Stimulated activated memory B cell treated with anti-CD40 and anti-IgM and Interleukin-4, amounts not matched to agents 10 μg/mL and 1 μg/mL and 100 μg/mL, for 72 hours (primary cell): ENCODE measurements around the gene KRT84.

Source experiments
- ATAC-seq: fragments of 150-1000 bp; cut with Tn5 transposase; 2 replicates; pipeline ENCODE4 v1.10.0; 2021
- H3K27ac Mint-ChIP-seq: one replicate; pipeline ENCODE4 v1.8.0; 2022; ENCODE audit warnings: mild to moderate bottlenecking, mixed read lengths
- H3K27me3 Mint-ChIP-seq: one replicate; pipeline ENCODE4 v1.8.0; 2022; ENCODE audit warnings: mixed read lengths
- H3K36me3 Mint-ChIP-seq: one replicate; pipeline ENCODE4 v1.8.0; 2022; ENCODE audit warnings: mixed read lengths
- H3K4me1 Mint-ChIP-seq: one replicate; pipeline ENCODE4 v1.8.0; 2022; ENCODE audit warnings: mixed read lengths
- H3K4me3 Mint-ChIP-seq: one replicate; pipeline ENCODE4 v1.8.0; 2022; ENCODE audit warnings: mild to moderate bottlenecking, moderate library complexity, mixed read lengths
- H3K9me3 Mint-ChIP-seq: one replicate; pipeline ENCODE4 v1.8.0; 2022; ENCODE audit warnings: mixed read lengths

Gene KRT84

GRCh38 chr12:52401526-52401925 lies 16.1 kb upstream of the KRT84 start:
- H3K9me3 Mint-ChIP-seq: no peaks in the 10 kb centered on the region
- no peak for ATAC-seq
- H3K4me1 Mint-ChIP-seq: no peaks in the 10 kb centered on the region
- H3K27me3 Mint-ChIP-seq: peaks cover 48% of the 10 kb centered on the region
- H3K36me3 Mint-ChIP-seq: no peaks in the 10 kb centered on the region
- no peak overlapping the region for H3K27ac Mint-ChIP-seq
- H3K4me3 Mint-ChIP-seq: no peak overlapping the region

- no peak overlapping the region for H3K27ac Mint-ChIP-seq
- no peaks in the 10 kb centered on the region for H3K9me3 Mint-ChIP-seq
- peaks cover 55% of the 10 kb centered on the region for H3K27me3 Mint-ChIP-seq
- no peaks in the 10 kb centered on the region for H3K4me1 Mint-ChIP-seq
- H3K36me3 Mint-ChIP-seq: no peaks in the 10 kb centered on the region
- no peak overlapping the region for H3K4me3 Mint-ChIP-seq
- no peak for ATAC-seq
Measured at GRCh38 chr12:52400906-52401305, 15.5 kb upstream of the KRT84 start.

DNA sequence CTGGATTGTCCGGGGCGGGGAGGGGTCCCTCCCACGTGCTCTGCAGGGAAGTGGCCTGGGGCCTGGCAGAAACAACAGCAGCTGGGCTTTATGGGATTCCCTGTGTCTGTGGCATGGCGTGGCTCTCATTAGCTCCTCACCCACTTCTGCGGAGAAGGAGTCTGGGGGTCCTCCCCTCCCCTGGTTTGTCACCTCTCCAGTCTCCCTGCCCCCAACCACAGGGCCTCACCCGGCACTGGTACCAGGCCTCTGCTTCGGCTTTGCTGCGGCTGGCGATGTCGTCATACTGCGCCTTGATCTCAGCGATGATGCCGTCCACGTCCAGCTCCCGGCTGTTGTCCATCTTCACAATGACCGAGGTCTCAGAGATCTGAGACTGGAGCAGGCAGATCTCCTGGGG lies 14.3 kb upstream of the KRT84 start:
- Mint-ChIP-seq H3K36me3 (no peaks in the 10 kb centered on the region), H3K27me3 (peaks cover 59% of the 10 kb centered on the region), H3K4me1 (no peaks in the 10 kb centered on the region), H3K27ac (no peak overlapping the region), H3K9me3 (no peaks in the 10 kb centered on the region), H3K4me3 (no peak overlapping the region)
- no peak for ATAC-seq

- H3K27me3 Mint-ChIP-seq: peaks cover 62% of the 10 kb centered on the region
- H3K9me3 Mint-ChIP-seq: no peaks in the 10 kb centered on the region
- no peak overlapping the region for H3K27ac Mint-ChIP-seq
- no peak overlapping the region for H3K4me3 Mint-ChIP-seq
- no peaks in the 10 kb centered on the region for H3K36me3 Mint-ChIP-seq
- no peak for ATAC-seq
- H3K4me1 Mint-ChIP-seq: no peaks in the 10 kb centered on the region
Measured at GRCh38 chr12:52398176-52398575, 12.7 kb upstream of the KRT84 start.

GRCh38 chr12:52396656-52397055 lies 11.2 kb upstream of the KRT84 start:
- Mint-ChIP-seq H3K4me3 (no peak overlapping the region), H3K27ac (no peak overlapping the region), H3K4me1 (no peaks in the 10 kb centered on the region), H3K36me3 (no peaks in the 10 kb centered on the region), H3K9me3 (no peaks in the 10 kb centered on the region), H3K27me3 (peaks cover 52% of the 10 kb centered on the region)
- ATAC-seq: no peak

- Mint-ChIP-seq H3K36me3 (no peaks in the 10 kb centered on the region), H3K4me3 (no peak overlapping the region), H3K4me1 (no peaks in the 10 kb centered on the region), H3K27me3 (peaks cover 49% of the 10 kb centered on the region), H3K9me3 (no peaks in the 10 kb centered on the region), H3K27ac (no peak overlapping the region)
- no peak for ATAC-seq
Measured at GRCh38 chr12:52395761-52396434, 10.4 kb upstream of the KRT84 start.

DNA sequence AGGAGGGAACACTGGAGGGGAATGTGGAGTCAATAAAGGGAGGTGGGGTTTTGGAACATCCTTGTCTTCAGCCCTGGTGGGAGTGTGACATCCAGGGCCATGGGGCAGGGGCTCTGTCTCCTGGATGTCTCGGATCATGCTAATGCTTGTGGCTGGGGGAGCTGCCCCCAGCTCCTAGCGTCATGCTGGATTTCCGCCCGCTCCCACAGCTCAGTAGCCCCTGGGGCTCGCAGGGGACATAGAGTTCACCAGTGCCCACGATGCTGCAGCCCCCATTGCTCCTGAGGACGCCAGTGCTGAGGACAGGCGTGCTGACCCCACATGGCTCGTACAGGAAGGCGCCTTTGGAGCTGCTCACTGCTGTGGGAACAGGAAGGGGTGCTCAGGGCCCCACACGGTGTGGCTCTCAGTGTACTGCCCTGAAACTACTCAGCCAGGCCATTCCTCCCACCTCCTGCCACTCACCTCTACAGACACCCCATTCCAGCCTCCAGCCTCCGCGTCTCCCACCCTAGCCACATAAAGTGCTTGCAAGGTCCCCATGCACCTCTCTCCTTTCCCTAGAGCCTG lies 9.5 kb upstream of the KRT84 start:
- H3K27ac Mint-ChIP-seq: no peak overlapping the region
- ATAC-seq: no peak
- H3K27me3 Mint-ChIP-seq: peaks cover 39% of the 10 kb centered on the region
- no peaks in the 10 kb centered on the region for H3K4me1 Mint-ChIP-seq
- no peaks in the 10 kb centered on the region for H3K36me3 Mint-ChIP-seq
- H3K4me3 Mint-ChIP-seq: no peak overlapping the region
- no peaks in the 10 kb centered on the region for H3K9me3 Mint-ChIP-seq

GRCh38 chr12:52392465-52393007 lies 7.1 kb upstream of the KRT84 start:
- Mint-ChIP-seq H3K9me3 (no peaks in the 10 kb centered on the region), H3K4me1 (no peaks in the 10 kb centered on the region), H3K27me3 (peaks cover 35% of the 10 kb centered on the region), H3K27ac (no peak overlapping the region), H3K4me3 (no peak overlapping the region), H3K36me3 (no peaks in the 10 kb centered on the region)
- no peak for ATAC-seq

GRCh38 chr12:52391618-52392002 lies 6.2 kb upstream of the KRT84 start:
- H3K9me3 Mint-ChIP-seq: no peaks in the 10 kb centered on the region
- no peaks in the 10 kb centered on the region for H3K36me3 Mint-ChIP-seq

GRCh38 chr12:52390739-52391617 lies 5.5 kb upstream of the KRT84 start:
- Mint-ChIP-seq H3K4me3 (no peak overlapping the region), H3K27ac (no peak overlapping the region), H3K9me3 (no peaks in the 10 kb centered on the region), H3K36me3 (no peaks in the 10 kb centered on the region), H3K27me3 (peaks cover 20% of the 10 kb centered on the region), H3K4me1 (no peaks in the 10 kb centered on the region)
- ATAC-seq: no peak

More at GRCh38 chr12:52391618-52392002, 6.2 kb upstream of the KRT84 start:
- no peak for ATAC-seq
- Mint-ChIP-seq H3K4me1 (no peaks in the 10 kb centered on the region), H3K27ac (no peak overlapping the region), H3K27me3 (peaks cover 27% of the 10 kb centered on the region), H3K4me3 (no peak overlapping the region)

- H3K4me1 Mint-ChIP-seq: no peaks in the 10 kb centered on the region
- H3K27ac Mint-ChIP-seq: no peak overlapping the region
- no peaks in the 10 kb centered on the region for H3K36me3 Mint-ChIP-seq
- ATAC-seq: no peak
- H3K9me3 Mint-ChIP-seq: no peaks in the 10 kb centered on the region
- peaks cover 15% of the 10 kb centered on the region for H3K27me3 Mint-ChIP-seq
- no peak overlapping the region for H3K4me3 Mint-ChIP-seq
Measured at GRCh38 chr12:52389313-52390207, 4.1 kb upstream of the KRT84 start.

DNA sequence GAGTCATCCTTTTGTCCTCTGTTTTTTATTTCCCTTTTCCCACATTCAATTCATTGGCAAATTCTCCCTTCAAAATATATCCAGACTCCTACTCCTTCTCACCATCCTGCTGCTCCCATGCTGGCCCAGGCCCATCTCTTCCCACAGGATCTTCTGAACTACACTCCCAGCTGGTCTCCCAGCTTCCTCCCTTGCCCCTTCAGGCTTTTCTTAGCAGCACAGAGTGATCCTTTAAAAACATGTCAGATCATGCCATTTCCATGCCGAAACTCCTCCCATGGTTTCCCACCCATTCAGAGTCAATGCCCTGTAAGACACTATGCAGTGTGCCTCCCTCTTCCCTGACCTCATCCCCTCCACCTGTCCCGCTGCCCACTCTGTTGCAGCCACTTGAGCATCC lies 2.4 kb upstream of the KRT84 start:
- Mint-ChIP-seq H3K36me3 (no peaks in the 10 kb centered on the region), H3K27ac (no peak overlapping the region), H3K27me3 (peaks cover 9% of the 10 kb centered on the region), H3K4me3 (no peak overlapping the region), H3K4me1 (peaks cover 4% of the 10 kb centered on the region), H3K9me3 (no peaks in the 10 kb centered on the region)
- no peak for ATAC-seq

- Mint-ChIP-seq H3K4me3 (no peak overlapping the region), H3K9me3 (no peaks in the 10 kb centered on the region), H3K27me3 (peaks cover 24% of the 10 kb centered on the region), H3K4me1 (peaks cover 11% of the 10 kb centered on the region), H3K27ac (no peak overlapping the region), H3K36me3 (no peaks in the 10 kb centered on the region)
- ATAC-seq: no peak
Measured at GRCh38 chr12:52383331-52383730, 2.1 kb downstream of the KRT84 start.

DNA sequence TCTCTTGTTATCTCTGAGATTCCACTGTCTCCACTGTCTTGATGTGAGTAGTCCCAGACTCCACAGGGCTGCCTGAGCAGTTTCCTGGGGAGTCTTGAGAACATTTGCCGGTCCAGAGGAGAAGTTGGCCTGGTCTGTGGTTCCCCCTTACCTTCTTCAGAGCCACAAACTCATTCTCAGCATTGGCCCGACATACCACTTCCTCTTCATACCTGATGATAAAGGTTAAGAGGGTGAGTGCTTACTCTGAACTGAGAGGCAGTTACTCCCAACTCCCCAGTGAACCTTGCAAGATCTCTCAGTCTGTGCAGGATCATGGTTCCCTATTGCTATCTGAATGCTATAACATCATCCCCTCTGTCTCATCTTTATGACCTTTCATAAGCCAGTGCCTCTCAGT lies 2.6 kb downstream of the KRT84 start:
- Mint-ChIP-seq H3K27me3 (peaks cover 26% of the 10 kb centered on the region), H3K9me3 (no peaks in the 10 kb centered on the region), H3K36me3 (no peaks in the 10 kb centered on the region), H3K4me3 (peak overlapping the region; percentile 6), H3K4me1 (peaks cover 11% of the 10 kb centered on the region), H3K27ac (peak overlapping the region; percentile 23)
- peak; percentile 92 for ATAC-seq

DNA sequence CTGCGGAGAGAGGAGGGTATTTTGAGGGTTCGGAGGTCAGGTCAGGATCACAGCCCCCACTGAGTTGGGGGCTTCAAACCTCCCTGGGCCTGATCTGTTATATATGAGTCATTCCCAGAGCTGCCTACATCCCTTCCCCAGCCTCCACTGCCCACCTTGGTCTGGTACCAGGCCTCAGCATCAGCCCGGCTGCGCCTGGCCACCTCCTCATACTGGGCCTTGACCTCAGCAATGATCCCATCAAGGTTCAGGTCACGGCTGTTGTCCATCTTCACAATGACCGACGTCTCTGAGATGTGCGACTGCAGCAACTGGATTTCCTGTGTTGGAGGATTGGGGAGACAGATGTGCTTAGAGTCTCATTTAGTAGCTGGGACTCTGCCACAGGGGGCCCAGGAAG lies 4.2 kb downstream of the KRT84 start:
- Mint-ChIP-seq H3K4me1 (peaks cover 11% of the 10 kb centered on the region), H3K27me3 (peaks cover 42% of the 10 kb centered on the region), H3K36me3 (no peaks in the 10 kb centered on the region), H3K4me3 (no peak overlapping the region), H3K9me3 (no peaks in the 10 kb centered on the region), H3K27ac (no peak overlapping the region)
- no peak for ATAC-seq
